Heart left ventricle (tissue), 13 donors: ENCODE data around the gene CD200R1.

ENCODE experiments used
- CTCF ChIP-seq, 12 donors: fragments of 200-600 bp; sonication (generic) in 4 of 12; IDR thresholded peaks; one replicate each; pipeline versions ENCODE4 v1.5.0 to v1.8.0; 2018 to 2022; ENCODE audit warnings: antibody characterized with exemption in 12 of 12, mild to moderate bottlenecking in 5 of 12
- POLR2A ChIP-seq, 2 donors: fragments of 450-650 bp; IDR thresholded peaks; one replicate each; pipeline ENCODE4 v1.6.1; 2017; ENCODE audit warnings: antibody characterized with exemption in 2 of 2, mild to moderate bottlenecking in 2 of 2, moderate library complexity in 2 of 2
- donor health status: ischemic (EF 13 %, LVEDD 7.1; RV severe dilation, severe dysfunction).
- donor health status: DM: no; HTN: yes; CAD: no.
- donor health status: DM: no; HTN: no; CAD: no.
- donor health status: ischemic (EF 25% LVEDD 6.9; RV normal size, moderate dysfunction).
- donor health status: ischemic (EF 25% LVEDD 5.7; RV mildly dilated, moderate dysfunction).
- donor health status: ischemic (EF 35%, LVEDD 5.7; RV mildly dilated, moderate dysfunction).
- donor health status: nonischemic (EF 11% LVEDD 7.7; RV severe dilation, severe dysfunction).
- donor health status: DM: yes; HTN: yes; CAD: no.
- donor health status: PGD.
- donor health status: ischemic (EF 29% LVEDD 5.4; RV normal size, mild dysfunction).
- donor health status: nonischemic (EF 23%, LVEDD 6.1; RV moderate dilation, normal function).

GRCh38 chr3:112976001-112976400 is 1.1 kb upstream of the CD200R1 start:
- no peak for TF ChIP-seq POLR2A (IDR thresholded peaks at IDR 0.05)
- no peak for TF ChIP-seq CTCF (IDR thresholded peaks at IDR 0.05)
